NCI-H82 treated with DMSO at 0.1 percent for 48 hours (cell line): ENCODE results near the gene GLI1.

ENCODE experiments used
- DNase-seq: peaks from one replicate; lab custom pipeline; 2025; ENCODE audit not compliant: unreplicated experiment; lab: John Stamatoyannopoulos, UW

The GLI1 gene

GRCh38 chr12:57460841-57461275, 1.3 kb downstream of the GLI1 start:
- no peak for DNase-seq

- peak; percentile 40 for DNase-seq
Measured at GRCh38 chr12:57461276-57461916, 1.8 kb downstream of the GLI1 start.

DNA sequence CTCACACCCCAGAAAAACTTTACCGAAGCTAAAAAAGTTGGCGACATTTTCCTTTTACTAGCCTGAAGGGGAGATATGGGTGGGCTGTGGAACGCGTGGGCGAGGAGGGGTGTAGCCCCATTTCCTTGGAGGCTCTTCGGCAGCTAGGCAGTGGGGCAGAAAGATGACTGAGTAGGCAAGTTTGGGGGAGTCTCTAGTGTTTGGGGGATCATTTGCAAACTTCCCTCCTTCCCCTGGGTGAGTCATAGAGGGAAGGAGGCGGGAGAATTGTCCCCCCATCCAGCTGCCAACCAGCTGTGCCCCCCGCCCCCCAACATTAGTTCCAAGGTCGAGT, 2.3 kb downstream of the GLI1 start:
- DNase-seq = no peak

- peak; percentile 97 for DNase-seq
Measured at GRCh38 chr12:57462251-57462911, 2.8 kb downstream of the GLI1 start.

GRCh38 chr12:57462912-57463253, 3.3 kb downstream of the GLI1 start:
- no peak for DNase-seq

- no peak for DNase-seq
Measured at GRCh38 chr12:57464569-57464968, 5.0 kb downstream of the GLI1 start.

- no peak for DNase-seq
Measured at GRCh38 chr12:57465030-57465746, 5.6 kb downstream of the GLI1 start.

DNA sequence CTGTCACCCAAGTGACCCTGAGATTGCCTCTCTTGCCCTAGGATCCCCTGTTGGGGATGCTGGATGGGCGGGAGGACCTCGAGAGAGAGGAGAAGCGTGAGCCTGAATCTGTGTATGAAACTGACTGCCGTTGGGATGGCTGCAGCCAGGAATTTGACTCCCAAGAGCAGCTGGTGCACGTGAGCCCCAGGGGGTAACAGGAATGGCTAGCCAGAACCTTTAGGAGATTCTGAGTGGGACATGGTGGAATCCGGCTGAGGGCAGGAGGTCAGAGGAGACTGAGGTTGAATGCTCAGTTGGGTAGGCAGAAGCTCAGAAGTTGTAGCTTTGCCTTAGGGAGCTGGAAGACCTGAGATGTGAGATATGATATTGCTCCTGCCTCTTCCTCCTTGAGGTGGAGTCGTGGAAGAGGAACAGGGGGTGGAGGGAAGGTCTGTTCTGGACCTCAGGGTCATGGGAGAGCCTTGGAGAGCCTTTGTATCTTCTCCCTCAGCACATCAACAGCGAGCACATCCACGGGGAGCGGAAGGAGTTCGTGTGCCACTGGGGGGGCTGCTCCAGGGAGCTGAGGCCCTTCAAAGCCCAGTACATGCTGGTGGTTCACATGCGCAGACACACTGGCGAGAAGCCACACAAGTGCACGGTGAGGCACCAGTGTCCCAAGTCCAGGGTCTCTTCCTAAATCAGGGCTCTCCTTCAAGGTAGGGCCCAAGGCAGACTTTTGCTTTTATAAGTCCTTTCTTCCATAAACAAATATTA, 6.3 kb downstream of the GLI1 start:
- DNase-seq = no peak

DNA sequence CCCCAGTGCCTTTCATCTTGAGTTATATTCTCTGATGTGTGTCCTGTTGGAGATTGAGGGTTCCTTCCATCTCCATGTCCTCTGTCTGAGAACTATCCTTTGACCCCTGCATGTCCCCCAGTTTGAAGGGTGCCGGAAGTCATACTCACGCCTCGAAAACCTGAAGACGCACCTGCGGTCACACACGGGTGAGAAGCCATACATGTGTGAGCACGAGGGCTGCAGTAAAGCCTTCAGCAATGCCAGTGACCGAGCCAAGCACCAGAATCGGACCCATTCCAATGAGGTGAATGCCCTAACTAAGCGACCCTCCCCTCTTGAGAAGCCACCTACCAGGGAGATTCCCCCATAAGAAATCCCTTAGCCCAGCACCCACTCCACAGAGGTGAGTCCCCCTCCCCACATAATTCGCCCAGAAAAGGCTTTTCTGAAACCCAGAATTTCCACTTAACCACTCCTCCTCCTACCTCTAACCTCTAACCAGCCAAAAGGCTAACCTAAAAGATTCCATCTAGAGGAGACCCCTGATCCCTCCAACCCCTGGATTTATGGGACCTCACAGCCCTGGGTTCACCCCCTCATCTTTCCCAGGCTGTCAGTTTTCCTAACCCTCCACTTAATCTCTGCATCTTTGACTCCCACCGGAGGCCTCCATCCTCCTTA, 7.8 kb downstream of the GLI1 start:
- no peak for DNase-seq

- DNase-seq = no peak
Measured at GRCh38 chr12:57467915-57468314, 8.3 kb downstream of the GLI1 start.

DNA sequence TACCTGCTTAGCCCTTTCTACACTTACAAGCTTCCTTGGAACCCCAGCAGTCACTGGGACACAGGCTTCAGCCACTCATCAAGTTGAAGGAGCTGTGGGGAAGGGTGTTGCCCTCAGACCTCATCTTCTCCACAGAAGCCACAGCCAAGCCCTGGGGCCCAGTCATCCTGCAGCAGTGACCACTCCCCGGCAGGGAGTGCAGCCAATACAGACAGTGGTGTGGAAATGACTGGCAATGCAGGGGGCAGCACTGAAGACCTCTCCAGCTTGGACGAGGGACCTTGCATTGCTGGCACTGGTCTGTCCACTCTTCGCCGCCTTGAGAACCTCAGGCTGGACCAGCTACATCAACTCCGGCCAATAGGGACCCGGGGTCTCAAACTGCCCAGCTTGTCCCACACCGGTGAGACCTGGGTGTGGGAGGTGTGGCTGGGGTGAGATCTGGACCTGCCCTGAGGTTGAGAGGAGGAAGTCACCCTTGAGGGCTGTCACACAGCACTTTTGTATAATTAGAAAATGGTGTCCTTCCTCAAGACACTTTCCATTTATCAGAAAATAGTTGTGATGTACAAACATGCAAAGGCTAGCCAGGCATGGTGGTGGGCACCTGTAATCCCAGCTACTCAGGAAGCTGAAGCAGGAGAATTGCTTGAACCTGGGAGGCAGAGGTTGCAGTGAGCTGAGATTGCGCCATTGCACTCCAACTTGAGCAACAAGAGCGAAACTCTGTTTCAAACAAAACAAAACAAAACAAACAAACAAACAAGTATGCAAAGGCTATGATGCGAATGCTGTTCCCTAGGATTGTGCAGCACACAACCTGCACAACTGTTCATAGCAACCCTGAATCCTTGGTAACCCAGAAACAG, 9.9 kb downstream of the GLI1 start:
- DNase-seq = no peak

GRCh38 chr12:57470286-57470969, 10.8 kb downstream of the GLI1 start:
- DNase-seq = no peak

DNA sequence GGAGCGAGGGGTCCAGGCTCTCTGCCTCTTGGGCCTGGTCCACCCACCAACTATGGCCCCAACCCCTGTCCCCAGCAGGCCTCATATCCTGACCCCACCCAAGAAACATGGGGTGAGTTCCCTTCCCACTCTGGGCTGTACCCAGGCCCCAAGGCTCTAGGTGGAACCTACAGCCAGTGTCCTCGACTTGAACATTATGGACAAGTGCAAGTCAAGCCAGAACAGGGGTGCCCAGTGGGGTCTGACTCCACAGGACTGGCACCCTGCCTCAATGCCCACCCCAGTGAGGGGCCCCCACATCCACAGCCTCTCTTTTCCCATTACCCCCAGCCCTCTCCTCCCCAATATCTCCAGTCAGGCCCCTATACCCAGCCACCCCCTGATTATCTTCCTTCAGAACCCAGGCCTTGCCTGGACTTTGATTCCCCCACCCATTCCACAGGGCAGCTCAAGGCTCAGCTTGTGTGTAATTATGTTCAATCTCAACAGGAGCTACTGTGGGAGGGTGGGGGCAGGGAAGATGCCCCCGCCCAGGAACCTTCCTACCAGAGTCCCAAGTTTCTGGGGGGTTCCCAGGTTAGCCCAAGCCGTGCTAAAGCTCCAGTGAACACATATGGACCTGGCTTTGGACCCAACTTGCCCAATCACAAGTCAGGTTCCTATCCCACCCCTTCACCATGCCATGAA, 11.5 kb downstream of the GLI1 start:
- no peak for DNase-seq

DNA sequence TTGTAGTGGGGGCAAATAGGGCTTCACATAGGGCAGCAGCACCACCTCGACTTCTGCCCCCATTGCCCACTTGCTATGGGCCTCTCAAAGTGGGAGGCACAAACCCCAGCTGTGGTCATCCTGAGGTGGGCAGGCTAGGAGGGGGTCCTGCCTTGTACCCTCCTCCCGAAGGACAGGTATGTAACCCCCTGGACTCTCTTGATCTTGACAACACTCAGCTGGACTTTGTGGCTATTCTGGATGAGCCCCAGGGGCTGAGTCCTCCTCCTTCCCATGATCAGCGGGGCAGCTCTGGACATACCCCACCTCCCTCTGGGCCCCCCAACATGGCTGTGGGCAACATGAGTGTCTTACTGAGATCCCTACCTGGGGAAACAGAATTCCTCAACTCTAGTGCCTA, 12.1 kb downstream of the GLI1 start:
- DNase-seq = no peak

DNA sequence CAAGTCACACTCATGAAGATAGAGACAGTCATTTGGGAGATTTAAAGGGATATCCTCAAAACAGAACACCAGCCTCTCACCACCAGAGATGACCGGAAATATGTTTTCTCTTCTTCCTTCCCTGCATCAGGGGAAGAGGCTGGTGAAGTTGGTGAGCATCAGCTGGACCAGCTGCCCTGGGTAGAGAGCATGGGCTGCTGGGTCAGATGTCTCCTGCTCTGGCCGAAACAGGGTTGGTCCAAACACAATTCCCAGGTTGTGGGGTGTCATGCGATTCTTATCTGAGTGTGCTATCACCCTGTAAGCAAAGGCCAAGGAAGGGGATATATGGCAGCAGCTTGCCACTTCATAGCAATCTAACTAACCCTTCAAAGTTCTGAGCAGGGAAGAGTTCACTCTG, 12.8 kb downstream of the GLI1 start:
- no peak for DNase-seq

GRCh38 chr12:57473392-57473791, 13.8 kb downstream of the GLI1 start:
- DNase-seq = no peak

DNA sequence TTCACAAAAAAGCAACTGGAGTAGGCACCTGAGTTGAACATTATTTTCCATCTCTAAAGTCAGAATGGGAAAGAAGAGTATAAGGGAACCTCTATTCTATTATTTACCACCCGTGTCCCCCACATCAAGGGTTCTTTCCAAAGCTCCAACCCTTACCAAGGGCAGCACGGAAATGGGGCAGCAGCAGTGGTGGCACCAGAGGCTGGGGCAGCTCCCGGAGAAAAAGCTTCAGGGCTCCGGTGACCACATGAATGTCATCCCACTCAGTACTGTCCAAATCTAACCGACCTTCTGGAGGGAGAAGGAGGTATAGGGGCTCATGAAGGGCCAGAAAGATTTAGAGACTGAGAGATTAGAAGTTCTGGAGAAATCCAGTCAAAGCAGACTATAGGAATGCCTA, 14.3 kb downstream of the GLI1 start:
- no peak for DNase-seq

DNA sequence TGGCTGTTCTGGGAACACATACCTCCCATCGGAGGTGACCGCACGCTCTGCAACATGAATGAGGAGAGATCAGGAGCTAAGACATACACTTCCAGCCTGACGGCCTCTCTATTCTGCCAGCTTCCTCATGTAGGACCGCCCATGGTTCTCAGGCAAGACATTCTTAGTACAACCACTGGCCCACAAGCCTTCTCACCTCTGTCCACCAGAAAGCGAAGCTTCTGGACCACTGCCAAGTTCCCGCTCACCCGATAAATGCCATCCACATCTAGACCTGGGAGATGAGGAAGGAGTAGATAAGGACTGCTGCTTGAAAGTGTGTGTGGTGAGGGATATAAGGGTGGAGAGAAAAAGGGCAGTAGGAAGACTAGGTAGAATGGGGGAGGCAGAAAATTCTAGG, 14.8 kb downstream of the GLI1 start:
- DNase-seq = no peak

GRCh38 chr12:57474862-57475261, 15.3 kb downstream of the GLI1 start:
- DNase-seq = no peak
